GM12878 (cell line): ENCODE measurements around the gene MAST2. TPM values are rescaled to one million over a fixed set of nuclear protein-coding genes. Genes with fewer than 3 reads are reported as not detected.

ENCODE experiments used
- ATAC-seq: fragments of 200-7000 bp; cut with Tn5 transposase; 3 replicates; pipeline ENCODE4 v1.9.1; 2020; ENCODE audit warnings: mild to moderate bottlenecking, moderate library complexity
- BruUV-seq: library from RNA; stranded (reverse); fragments of 400-500 nt; replicated peaks from 2 replicates; lab custom pipeline; 2021; lab: Mats Ljungman, UMichigan
- CTCF ChIA-PET: fragments of 300-600 bp; sonication (Branson Sonifier 250); formaldehyde crosslinking; extraction: SDS; loops from one replicate; lab custom pipeline; 2021; ENCODE audit warnings: inconsistent platforms; lab: Yijun Ruan, JAX
- POLR2A ChIA-PET: fragments of 350-600 bp; formaldehyde crosslinking; extraction: SDS; loops from one replicate; lab custom pipeline; 2021; ENCODE audit warnings: inconsistent platforms; lab: Charles Lee
- RAD21 ChIA-PET: fragments of 300-600 bp; sonication (Branson Sonifier 250); formaldehyde crosslinking; loops from one replicate; lab custom pipeline; 2023; ENCODE audit warnings: antibody characterized with exemption; ENCODE audit not compliant: unreplicated experiment; lab: Charles Lee
- SMC1A ChIA-PET: fragments of 300-600 bp; sonication (Branson Sonifier 250); formaldehyde crosslinking; loops from one replicate; lab custom pipeline; 2023; ENCODE audit not compliant: unreplicated experiment, uncharacterized antibody; lab: Charles Lee
- DNase-seq: peaks from one replicate; pipeline ENCODE4 v3.0.0-alpha.2; 2011; ENCODE audit warnings: low read depth, low spot score
- FAIRE-seq: peaks from 3 replicates; lab custom pipeline; 2011; peaks lifted over from hg19 to GRCh38; lab: Jason Lieb, UNC
- H2AFZ ChIP-seq: 2 replicates; pipeline ENCODE4 v1.6.0; 2011; ENCODE audit warnings: low read depth, low read length, control low read depth; ENCODE audit not compliant: control insufficient read depth
- H3K27ac ChIP-seq: 2 replicates; pipeline ENCODE4 v1.5.1; 2011; ENCODE audit warnings: control low read depth; ENCODE audit not compliant: control insufficient read depth, insufficient read depth
- H3K27me3 ChIP-seq, 2 experiments: replicated peaks in 1 of 2; 2 replicates each; pipeline versions ENCODE4 v1.6.0 to v1.6.1; 2011; ENCODE audit warnings: low read length in 1 of 2; ENCODE audit not compliant: control insufficient read depth in 2 of 2, insufficient read depth in 2 of 2
- H3K36me3 ChIP-seq, 2 experiments: 2 replicates each; pipeline ENCODE4 v1.5.1; 2011; ENCODE audit warnings: low read length in 1 of 2; ENCODE audit not compliant: control insufficient read depth in 2 of 2, insufficient read depth in 2 of 2
- H3K4me1 ChIP-seq: 2 replicates; pipeline ENCODE4 v1.6.1; 2011; ENCODE audit warnings: mild to moderate bottlenecking, low read length, moderate library complexity, mixed read lengths; ENCODE audit not compliant: control insufficient read depth, insufficient read depth
- H3K4me2 ChIP-seq: 2 replicates; pipeline ENCODE4 v1.6.0; 2011; ENCODE audit warnings: control low read depth; ENCODE audit not compliant: control insufficient read depth, insufficient read depth
- H3K4me3 ChIP-seq: fragments of 200-600 bp; sonication (generic); 2 replicates; pipeline ENCODE4 v1.5.1; 2016
- H3K79me2 ChIP-seq: 2 replicates; pipeline ENCODE4 v1.6.0; 2011; ENCODE audit warnings: low read length; ENCODE audit not compliant: control insufficient read depth, insufficient read depth
- H3K9ac ChIP-seq: 2 replicates; pipeline ENCODE4 v1.8.0; 2011; ENCODE audit warnings: low read length, control low read depth, mixed read lengths; ENCODE audit not compliant: control insufficient read depth, insufficient read depth
- H3K9me3 ChIP-seq: replicated peaks from 3 replicates; pipeline ENCODE4 v1.5.1; 2011; ENCODE audit warnings: mild to moderate bottlenecking, low read length; ENCODE audit not compliant: control insufficient read depth, insufficient read depth
- H4K20me1 ChIP-seq: 2 replicates; pipeline ENCODE4 v1.6.0; 2011; ENCODE audit not compliant: control insufficient read depth, insufficient read depth
- EP300 ChIP-seq, 2 experiments: fragments of 150-350 bp in 1 of 2; IDR thresholded peaks; 2 replicates each; pipeline ENCODE4 v1.6.1; 2011 to 2012; ENCODE audit warnings: low read depth in 2 of 2, low read length in 2 of 2, borderline replicate concordance in 1 of 2, improper control_type of control experiment in 1 of 2, inconsistent platforms in 1 of 2; ENCODE audit not compliant: control insufficient read depth in 1 of 2
- IKZF2 ChIP-seq, 2 experiments: fragments of 450-650 bp; IDR thresholded peaks; 2 replicates each; pipeline ENCODE4 v1.6.1; 2017; ENCODE audit warnings: mild to moderate bottlenecking in 2 of 2, moderate library complexity in 2 of 2
- SMC3 ChIP-seq: IDR thresholded peaks from 2 replicates; pipeline ENCODE4 v1.6.1; 2011; ENCODE audit warnings: low read length, improper control_type of control experiment, borderline replicate concordance
- WRNIP1 ChIP-seq: IDR thresholded peaks from 2 replicates; pipeline ENCODE4 v1.6.1; 2011; ENCODE audit warnings: low read depth, low read length, improper control_type of control experiment, borderline replicate concordance
- WGBS: methylation state at CpG from one replicate; pipeline ENCODE4 v1.1.6; 2016; ENCODE audit warnings: low lambda C conversion rate; ENCODE audit not compliant: insufficient replicate concordance, insufficient coverage; ENCODE audit errors: missing lambda C conversion rate; 5-methylcytosine and 5-hydroxymethylcytosine counted together
- in situ Hi-C: fragments of 300-500 bp; cut with MboI; formaldehyde crosslinking; loops from 9 replicates; pipeline ENCODE4 v1.14.3; 2018; ENCODE audit warnings: mixed read lengths
- intact Hi-C: fragments of 100-400 bp; cut with micrococcal nuclease; formaldehyde crosslinking; loops from one replicate; pipeline ENCODE4 v1.14.2; 2022; ENCODE audit not compliant: unreplicated experiment
- polyA plus RNA-seq, 11 experiments: library from polyadenylated mRNA; depleted of rRNA in 4 of 11; unstranded in 6 of 11; stranded (reverse) in 5 of 11; fragments of >200 nt; fragmentation: Nextera tagmentation in 4 of 11; fragmentation: Illumina TruSeq in 1 of 11; extraction: Ambion mirVana in 4 of 11; extraction: Trizol in 1 of 11; gene quantifications; 1 replicate in 1 of 11; 2 replicates in 10 of 11; pipeline versions ENCODE4 v1.2.1 to v1.2.3, GENCODE V29; 2011 to 2016; ENCODE audit warnings: inconsistent platforms in 2 of 11, missing spikeins in 2 of 11, low read depth in 1 of 11
- total RNA-seq, 4 experiments: library from RNA; depleted of rRNA in 3 of 4; stranded (reverse); fragments of >200 nt in 3 of 4; fragmentation: Illumina TruSeq in 1 of 4; extraction: Trizol in 1 of 4; gene quantifications; 2 replicates each; pipeline versions ENCODE4 v1.2.1 to v1.2.3, GENCODE V29; 2013 to 2021
- TF ChIP-seq, protein P1 (sequence below): fragments of 450-650 bp; IDR thresholded peaks from 2 replicates; pipeline ENCODE4 v1.6.1; 2014; ENCODE audit warnings: mild to moderate bottlenecking
- TF ChIP-seq, protein P2 (sequence below): IDR thresholded peaks from 2 replicates; pipeline ENCODE4 v1.6.1; 2012; ENCODE audit warnings: low read depth, low read length, improper control_type of control experiment

The MAST2 gene
- total and polyA plus RNA-seq, 10 of the 15 experiments (the other 5 are each of a cell fraction or from before 2014, with no cell fraction given): 1.0 to 28.7 (median 13.8) TPM

DNA sequence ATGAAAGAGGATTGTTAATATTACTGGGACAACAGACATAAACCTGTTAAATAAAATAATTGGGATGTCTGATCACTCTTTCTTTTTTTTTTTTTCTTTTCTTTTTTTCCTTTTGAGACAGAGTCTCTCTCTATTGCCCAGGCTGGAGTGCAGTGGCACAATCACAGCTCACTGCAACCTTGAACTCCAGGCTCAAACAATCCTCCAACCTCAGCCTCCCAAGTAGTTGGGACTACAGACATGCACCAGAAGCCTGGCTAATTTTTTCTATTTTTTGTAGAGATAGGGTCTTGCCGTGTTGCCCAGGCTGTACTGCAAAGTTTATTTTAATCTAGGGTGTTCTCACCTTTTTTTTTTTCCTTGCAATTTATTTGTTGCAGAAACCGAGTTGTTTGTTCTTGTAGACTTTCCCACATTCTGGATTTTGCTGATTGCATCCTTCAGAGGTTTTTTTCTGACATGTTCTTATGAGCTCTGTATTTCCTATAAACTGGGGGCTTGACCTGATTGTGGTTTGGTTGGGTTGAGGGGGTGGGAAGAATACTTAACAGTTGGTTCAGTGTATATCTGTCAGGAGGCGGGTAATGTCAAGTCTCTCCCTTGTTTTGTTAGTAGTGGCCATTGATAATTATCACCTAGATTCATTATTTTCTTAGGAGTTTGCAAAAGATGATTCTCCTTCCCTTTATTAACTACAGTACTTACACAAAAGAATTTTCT, 125.2 kb downstream of the MAST2 start:
- H3K27ac ChIP-seq: no peak overlapping the region
- CTCF ChIA-PET: no interaction called here

More for the DNA sequence above, 125.2 kb downstream of the MAST2 start:
- no peak for FAIRE-seq
- Histone ChIP-seq H3K9me3 (no peaks in the 10 kb centered on the region), H3K36me3 (no peaks in the 10 kb centered on the region), H3K79me2 (no peaks in the 10 kb centered on the region), H3K4me1 (peaks cover 20% of the 10 kb centered on the region), H3K4me3 (no peak overlapping the region), H4K20me1 (no peaks in the 10 kb centered on the region), H3K9ac (no peak overlapping the region), H3K27me3 (no peaks in the 10 kb centered on the region), H2AFZ (no peak overlapping the region), H3K4me2 (no peak overlapping the region)
- 95% methylated on average over 3 of the region's 3 CpGs for WGBS
- BruUV-seq: no TSS peak
- in situ Hi-C loops: no loop called here
- intact Hi-C loops: no loop called here
- SMC1A ChIA-PET: interaction anchor here (0.6 to 2.4 kb wide), 4 partner anchors 16 to 225 kb away, joined by 3 to 5 read pairs (median 4); no protein-coding TSS in a partner anchor
- RAD21 ChIA-PET: interaction anchor here (0.6 kb wide), 1 partner anchor 69 kb away, joined by 4 read pairs; no protein-coding TSS in a partner anchor
- no peak for DNase-seq
- TF ChIP-seq, protein P1, sequence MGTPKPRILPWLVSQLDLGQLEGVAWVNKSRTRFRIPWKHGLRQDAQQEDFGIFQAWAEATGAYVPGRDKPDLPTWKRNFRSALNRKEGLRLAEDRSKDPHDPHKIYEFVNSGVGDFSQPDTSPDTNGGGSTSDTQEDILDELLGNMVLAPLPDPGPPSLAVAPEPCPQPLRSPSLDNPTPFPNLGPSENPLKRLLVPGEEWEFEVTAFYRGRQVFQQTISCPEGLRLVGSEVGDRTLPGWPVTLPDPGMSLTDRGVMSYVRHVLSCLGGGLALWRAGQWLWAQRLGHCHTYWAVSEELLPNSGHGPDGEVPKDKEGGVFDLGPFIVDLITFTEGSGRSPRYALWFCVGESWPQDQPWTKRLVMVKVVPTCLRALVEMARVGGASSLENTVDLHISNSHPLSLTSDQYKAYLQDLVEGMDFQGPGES: no peak
- TF ChIP-seq IKZF2 (IDR thresholded peaks at IDR 0.05) (no peak), SMC3 (no peak), WRNIP1 (no peak), EP300 (IDR thresholded peaks at IDR 0.05; ENCODE audit: borderline replicate concordance in 1 of 2, control insufficient read depth in 1 of 2, low read depth in 2 of 2, low read length in 2 of 2) (no peak)
- TF ChIP-seq, protein P2, sequence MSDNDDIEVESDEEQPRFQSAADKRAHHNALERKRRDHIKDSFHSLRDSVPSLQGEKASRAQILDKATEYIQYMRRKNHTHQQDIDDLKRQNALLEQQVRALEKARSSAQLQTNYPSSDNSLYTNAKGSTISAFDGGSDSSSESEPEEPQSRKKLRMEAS: no peak
- POLR2A ChIA-PET: interaction anchor here (0.6 kb wide), 2 partner anchors 108 to 126 kb away, joined by 3 to 5 read pairs; no protein-coding TSS in a partner anchor
- no peak for ATAC-seq
